Heart left ventricle (tissue), 16 donors: Measurements from ENCODE around the gene RPL37A. TPM values are rescaled to one million over a fixed set of nuclear protein-coding genes. Genes with fewer than 3 reads are reported as not detected.
A peak's percentile ranks its signal among the peaks of the same experiment; 100 is the strongest.
"Not testable (repeated sequence)": the region's sequence is repeated elsewhere in the genome, so short reads cannot be mapped to it uniquely, and the experiment has no call there.

Experiments used
- ATAC-seq, 4 donors: fragments of 200-7000 bp; cut with Tn5 transposase; one replicate each; pipeline ENCODE4 v1.9.1; 2020 to 2022; ENCODE audit warnings: moderate library complexity in 4 of 4, mild to moderate bottlenecking in 3 of 4, moderate number of reproducible peaks in 1 of 4
- DNase-seq, 5 donors: peaks; one replicate each; pipeline ENCODE4 v3.0.0-alpha.2; 2020
- H3K27ac ChIP-seq, 12 donors: fragments of 200-600 bp; sonication (generic) in 4 of 12; one replicate each; pipeline versions ENCODE4 v1.5.0 to v1.8.0; 2016 to 2022; ENCODE audit warnings: mild to moderate bottlenecking in 2 of 12
- H3K27me3 ChIP-seq, 9 donors: fragments of 200-600 bp; sonication (generic) in 2 of 9; one replicate each; pipeline versions ENCODE4 v1.5.1 to v1.8.0; 2016 to 2022; ENCODE audit warnings: mild to moderate bottlenecking in 3 of 9
- H3K36me3 ChIP-seq, 9 donors: fragments of 200-600 bp; sonication (generic) in 2 of 9; one replicate each; pipeline versions ENCODE4 v1.5.0 to v1.8.0; 2018 to 2022; ENCODE audit warnings: mild to moderate bottlenecking in 2 of 9
- H3K4me1 ChIP-seq, 12 donors: fragments of 200-600 bp; sonication (generic) in 4 of 12; one replicate each; pipeline versions ENCODE4 v1.5.0 to v1.8.0; 2016 to 2022; ENCODE audit warnings: mild to moderate bottlenecking in 3 of 12
- H3K4me3 ChIP-seq, 12 donors: fragments of 200-600 bp; sonication (generic) in 4 of 12; one replicate each; pipeline versions ENCODE4 v1.5.0 to v1.8.0; 2017 to 2022; ENCODE audit warnings: mild to moderate bottlenecking in 9 of 12, moderate library complexity in 4 of 12
- H3K9me3 ChIP-seq, 12 donors: fragments of 200-600 bp; sonication (generic) in 4 of 12; one replicate each; pipeline versions ENCODE4 v1.5.0 to v1.8.0; 2016 to 2022; ENCODE audit warnings: mild to moderate bottlenecking in 1 of 12
- POLR2A ChIP-seq, 2 donors: fragments of 450-650 bp; IDR thresholded peaks; one replicate each; pipeline ENCODE4 v1.6.1; 2017; ENCODE audit warnings: antibody characterized with exemption in 2 of 2, mild to moderate bottlenecking in 2 of 2, moderate library complexity in 2 of 2
- WGBS, 4 donors: extraction: QIAGEN DNeasy Blood & Tissue Kit in 2 of 4; methylation state at CpG; one replicate each; pipeline versions ENCODE4 v1.1.5 to v1.1.7; 2013 to 2018; 5-methylcytosine and 5-hydroxymethylcytosine counted together
- intact Hi-C, 10 donors: fragments of 100-400 bp; cut with DNase I; formaldehyde crosslinking; loops; one replicate each; pipeline versions ENCODE4 v1.11.1 to v1.14.2; 2022
- polyA plus RNA-seq, 2 donors: library from polyadenylated mRNA; stranded (reverse); fragments of 200-250 nt; gene quantifications; one replicate each; pipeline ENCODE4 v1.2.3, GENCODE V29; 2013
- total RNA-seq, 9 donors: library from RNA; depleted of rRNA in 2 of 9; stranded (reverse); fragments of >200 nt in 2 of 9; fragmentation: NEBNext Ultra II Directional in 3 of 9; extraction: Animal tissue kit (Norgen Biotek cat#: 25700) in 3 of 9; gene quantifications; one replicate each; pipeline versions ENCODE4 v1.1.0 to v1.2.4, GENCODE V29; 2016 to 2023
- TF ChIP-seq, protein P1 (sequence below), 12 donors: fragments of 200-600 bp; sonication (generic) in 4 of 12; IDR thresholded peaks; one replicate each; pipeline versions ENCODE4 v1.5.0 to v1.8.0; 2018 to 2022; ENCODE audit warnings: antibody characterized with exemption in 12 of 12, mild to moderate bottlenecking in 5 of 12
- donor health status: ischemic (EF 13 %, LVEDD 7.1; RV severe dilation, severe dysfunction).
- donor health status: healthy with polysubstance abuse.
- donor health status: DM: no; HTN: yes; CAD: no.
- donor health status: DM: no; HTN: no; CAD: no.
- donor health status: ischemic (EF 25% LVEDD 6.9; RV normal size, moderate dysfunction).
- donor health status: ischemic (EF 25% LVEDD 5.7; RV mildly dilated, moderate dysfunction).
- donor health status: healthy.
- donor health status: DM: yes; HTN: yes; CAD: no.
- donor health status: ischemic (EF 35%, LVEDD 5.7; RV mildly dilated, moderate dysfunction).
- donor health status: nonischemic (EF 11% LVEDD 7.7; RV severe dilation, severe dysfunction).
- donor health status: DM: yes; HTN: yes; CAD: no.
- donor health status: PGD.
- donor health status: ischemic (EF 29% LVEDD 5.4; RV normal size, mild dysfunction).
- donor health status: nonischemic (EF 23%, LVEDD 6.1; RV moderate dilation, normal function).

Gene RPL37A
- total and polyA plus RNA-seq, 11 donors = 602 to 3,426 (median 1,988) TPM

DNA sequence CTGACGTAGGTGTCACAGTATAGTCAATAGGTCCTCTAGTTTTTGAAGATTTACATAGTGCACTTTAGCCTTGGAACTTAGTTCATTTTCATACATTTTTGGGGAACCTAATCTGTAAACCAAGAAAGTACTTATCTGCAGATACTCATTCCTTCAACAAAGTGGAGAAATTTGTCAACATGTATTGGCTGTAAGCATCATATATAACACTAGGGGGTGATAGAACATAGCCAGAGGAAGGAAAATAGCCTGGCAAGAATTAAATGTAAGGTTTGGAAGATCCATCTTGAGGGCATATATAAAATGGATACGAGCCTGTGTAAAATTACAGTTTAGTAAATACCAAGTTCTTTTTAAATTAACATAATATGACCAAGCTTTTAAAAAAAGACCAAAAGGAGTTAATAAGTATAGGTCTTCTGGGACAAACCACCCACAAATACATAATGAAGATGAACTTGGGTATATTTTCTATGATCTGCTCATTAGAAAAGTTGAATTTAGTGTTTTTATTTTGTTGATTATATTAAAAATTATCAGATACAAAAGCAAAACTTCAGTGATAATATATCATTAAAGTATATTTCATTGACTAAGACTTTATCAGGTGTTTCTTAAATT is 18.2 kb downstream of the RPL37A start:
- 46 to 51% (median 48%) methylated on average over 2 of the region's 2 CpGs for WGBS, 4 donors
- TF ChIP-seq, protein P1, sequence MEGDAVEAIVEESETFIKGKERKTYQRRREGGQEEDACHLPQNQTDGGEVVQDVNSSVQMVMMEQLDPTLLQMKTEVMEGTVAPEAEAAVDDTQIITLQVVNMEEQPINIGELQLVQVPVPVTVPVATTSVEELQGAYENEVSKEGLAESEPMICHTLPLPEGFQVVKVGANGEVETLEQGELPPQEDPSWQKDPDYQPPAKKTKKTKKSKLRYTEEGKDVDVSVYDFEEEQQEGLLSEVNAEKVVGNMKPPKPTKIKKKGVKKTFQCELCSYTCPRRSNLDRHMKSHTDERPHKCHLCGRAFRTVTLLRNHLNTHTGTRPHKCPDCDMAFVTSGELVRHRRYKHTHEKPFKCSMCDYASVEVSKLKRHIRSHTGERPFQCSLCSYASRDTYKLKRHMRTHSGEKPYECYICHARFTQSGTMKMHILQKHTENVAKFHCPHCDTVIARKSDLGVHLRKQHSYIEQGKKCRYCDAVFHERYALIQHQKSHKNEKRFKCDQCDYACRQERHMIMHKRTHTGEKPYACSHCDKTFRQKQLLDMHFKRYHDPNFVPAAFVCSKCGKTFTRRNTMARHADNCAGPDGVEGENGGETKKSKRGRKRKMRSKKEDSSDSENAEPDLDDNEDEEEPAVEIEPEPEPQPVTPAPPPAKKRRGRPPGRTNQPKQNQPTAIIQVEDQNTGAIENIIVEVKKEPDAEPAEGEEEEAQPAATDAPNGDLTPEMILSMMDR (IDR thresholded peaks at IDR 0.05) = peak; percentile 54 to 85 (median 80)
- no peak for TF ChIP-seq POLR2A (IDR thresholded peaks at IDR 0.05)
- Histone ChIP-seq H3K27me3 (no peaks in the 10 kb centered on the region), H3K4me1 (peaks cover 0 to 14% (median 6%) of the 10 kb centered on the region in 12 donors), H3K9me3 (no peaks in the 10 kb centered on the region), H3K27ac (no peak overlapping the region), H3K4me3 (no peak overlapping the region), H3K36me3 (no peaks in the 10 kb centered on the region)
- no peak for DNase-seq
- intact Hi-C loops = loop anchor here (1.0 to 10.0 kb wide), 10 partner anchors 149 to 1240 kb away; no protein-coding TSS in a partner anchor
- ATAC-seq = peak in 1 of 4 donors; percentile 26

- DNase-seq = no peak
- no peak for TF ChIP-seq POLR2A (IDR thresholded peaks at IDR 0.05)
- TF ChIP-seq, protein P1 (IDR thresholded peaks at IDR 0.05) = no peak
- 83 to 89% (median 86%) methylated on average over 4 of the region's 4 CpGs for WGBS, 4 donors
- Histone ChIP-seq H3K36me3 (no peaks in the 10 kb centered on the region), H3K4me3 (no peak overlapping the region), H3K27me3 (no peaks in the 10 kb centered on the region), H3K4me1 (peaks cover 0 to 14% (median 4%) of the 10 kb centered on the region in 12 donors), H3K9me3 (no peaks in the 10 kb centered on the region), H3K27ac (no peak overlapping the region)
- ATAC-seq = peak in 1 of 4 donors; percentile 4
- intact Hi-C loops = loop anchor here in 9 of 10 donors (1.0 to 10.0 kb wide), 10 partner anchors 149 to 1240 kb away; no protein-coding TSS in a partner anchor
These were observed 19.0 kb downstream of the RPL37A start for GRCh38 chr2:216517447-216518225.

DNA sequence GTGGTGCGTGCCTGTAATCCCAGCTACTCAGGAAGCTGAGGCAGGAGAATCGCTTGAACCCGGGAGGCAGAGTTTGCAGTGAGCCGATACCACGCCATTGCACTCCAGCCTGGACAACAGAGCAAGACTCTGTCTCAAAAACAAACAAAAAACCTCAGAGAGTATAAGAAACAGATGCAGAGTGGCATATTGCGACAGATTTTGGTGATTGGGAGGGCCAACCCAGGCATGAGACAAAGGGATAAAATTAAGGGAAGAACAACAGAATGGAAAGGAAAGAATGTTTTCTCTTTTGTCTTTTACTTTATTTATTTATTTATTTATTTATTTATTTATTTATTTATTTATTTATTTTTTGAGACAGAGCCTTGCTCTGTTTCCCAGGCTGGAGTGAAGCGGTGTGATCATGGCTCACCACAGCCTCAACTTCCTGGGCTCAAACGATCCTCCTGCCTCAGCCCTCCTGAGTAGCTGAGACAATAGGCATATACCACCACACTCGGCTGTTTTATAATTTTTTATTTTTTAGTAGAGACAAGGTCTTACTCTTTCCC is 20.0 kb downstream of the RPL37A start:
- not testable (repeated sequence) for H3K4me3 ChIP-seq, H3K27ac ChIP-seq, ATAC-seq, H3K9me3 ChIP-seq, H3K27me3 ChIP-seq, H3K36me3 ChIP-seq, DNase-seq
- peaks cover 0 to 14% (median 4%) of the 10 kb centered on the region in 12 donors for H3K4me1 ChIP-seq
- 84 to 86% (median 85%) methylated on average over 9 of the region's 9 CpGs for WGBS, 4 donors
- intact Hi-C loops = loop anchor here in 7 of 10 donors (1.0 to 10.0 kb wide), 9 partner anchors 148 to 1239 kb away; no protein-coding TSS in a partner anchor

- H3K4me1 ChIP-seq = peaks cover 0 to 14% (median 4%) of the 10 kb centered on the region in 12 donors
- WGBS, 4 donors = 60 to 63% (median 61%) methylated on average over 3 of the region's 3 CpGs
- no peak overlapping the region for H3K4me3 ChIP-seq
- DNase-seq = peak in 4 of 5 donors; percentile 50 to 78 (median 65)
- peak; percentile 72 to 86 (median 82) for ATAC-seq
- no peak for TF ChIP-seq POLR2A (IDR thresholded peaks at IDR 0.05)
- TF ChIP-seq, protein P1 (IDR thresholded peaks at IDR 0.05) = peak; percentile 67 to 90 (median 80)
- H3K36me3 ChIP-seq = no peaks in the 10 kb centered on the region
- no peaks in the 10 kb centered on the region for H3K27me3 ChIP-seq
- intact Hi-C loops = loop anchor here in 7 of 10 donors (1.0 to 10.0 kb wide), 9 partner anchors 147 to 1238 kb away; no protein-coding TSS in a partner anchor
- H3K27ac ChIP-seq = peak overlapping the region in 1 of 12 donors; percentile 23
- peaks cover 0 to 2% (median 0%) of the 10 kb centered on the region in 12 donors for H3K9me3 ChIP-seq
These were observed 20.6 kb downstream of the RPL37A start for GRCh38 chr2:216519154-216519762.
